GM18517 (cell line): ENCODE data around the gene SPATA3.

Source experiments
- ATAC-seq: cut with Tn5 transposase; IDR thresholded peaks from one replicate; pipeline ENCODE4 v1.9.1; 2021; ENCODE audit warnings: mild to moderate bottlenecking, moderate library complexity; ENCODE audit not compliant: unreplicated experiment

The SPATA3 gene

DNA sequence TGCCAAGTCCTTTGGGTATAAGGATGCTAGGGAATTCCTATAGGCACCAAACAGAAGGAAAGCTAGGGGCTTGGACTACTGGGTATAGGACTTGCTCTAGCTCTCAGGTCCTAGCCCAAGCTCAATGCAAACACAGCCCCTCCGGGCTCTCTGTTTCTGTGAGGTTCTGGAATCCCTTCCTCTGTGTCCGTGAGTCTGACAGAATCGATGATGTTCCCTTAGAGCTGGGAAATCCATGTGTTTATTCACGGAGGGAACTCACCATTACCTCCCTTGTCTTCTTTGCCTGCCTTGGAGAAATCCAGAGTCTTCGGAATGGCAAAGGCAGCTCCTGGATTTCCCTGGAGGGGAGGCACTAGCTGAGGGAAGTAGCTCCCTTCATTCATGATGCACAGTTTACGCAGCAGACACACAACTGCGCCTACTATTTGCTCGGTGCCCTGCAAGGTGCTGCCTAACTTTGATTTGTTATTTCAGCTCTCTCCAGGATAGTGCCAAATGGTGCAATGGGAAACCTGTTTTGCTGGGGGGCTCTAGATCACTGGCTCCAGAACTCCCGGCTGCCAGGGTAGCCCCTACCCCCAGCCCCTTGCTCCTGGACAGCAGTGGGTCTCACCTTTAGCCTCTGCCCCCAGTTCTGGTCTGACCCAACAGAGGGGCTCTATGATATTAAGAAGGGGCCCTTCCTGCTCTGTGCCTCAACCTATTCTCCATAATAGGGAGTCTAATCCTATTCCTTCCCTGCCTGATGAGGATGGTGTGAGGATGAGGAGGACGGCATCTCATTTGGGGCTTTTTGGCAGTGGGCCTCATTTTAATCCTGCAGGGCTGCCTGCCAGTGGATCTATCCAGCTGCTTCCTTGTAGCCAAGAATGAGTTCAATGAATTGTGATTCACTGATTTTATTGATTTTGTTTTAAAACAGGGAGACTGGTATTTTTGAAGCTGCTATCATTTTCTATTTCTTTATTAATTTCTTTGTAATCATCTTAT lies 52.3 kb downstream of the SPATA3 start:
- no peak for ATAC-seq

DNA sequence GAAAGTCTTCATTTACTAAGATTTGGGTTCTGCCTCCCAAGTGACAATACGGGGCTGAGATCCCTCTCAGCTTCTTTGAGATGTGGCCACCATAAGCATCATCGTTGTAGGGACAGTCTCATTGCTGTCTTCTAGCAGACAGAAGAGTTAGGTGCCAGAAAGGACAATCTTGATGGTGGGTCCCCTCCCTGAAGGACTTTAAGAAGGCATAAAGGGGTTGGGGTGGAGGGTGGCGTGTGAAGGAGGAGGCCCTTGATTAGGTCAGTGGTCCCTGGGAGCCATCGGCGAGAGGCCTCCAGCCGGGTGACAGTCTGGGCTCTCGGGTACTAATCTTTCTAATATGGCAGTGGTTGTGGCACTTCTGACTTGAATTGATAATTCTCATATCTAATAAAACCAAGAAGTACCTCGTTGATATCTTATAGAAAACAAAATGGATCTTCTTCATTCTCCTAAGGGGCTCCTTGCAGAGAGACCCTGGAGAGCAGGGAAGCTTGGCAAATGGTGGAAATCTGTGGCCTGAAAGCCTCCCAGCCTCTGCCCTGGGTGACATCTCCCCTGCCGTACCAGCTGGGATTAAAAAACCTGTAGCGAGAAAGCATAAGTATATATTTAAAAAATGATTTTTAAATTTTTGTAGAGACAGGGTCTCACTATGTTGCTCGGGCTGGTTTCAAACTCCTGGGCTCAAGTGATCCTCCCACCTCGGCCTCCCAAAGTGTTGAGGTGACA lies 53.5 kb downstream of the SPATA3 start:
- ATAC-seq: no peak

DNA sequence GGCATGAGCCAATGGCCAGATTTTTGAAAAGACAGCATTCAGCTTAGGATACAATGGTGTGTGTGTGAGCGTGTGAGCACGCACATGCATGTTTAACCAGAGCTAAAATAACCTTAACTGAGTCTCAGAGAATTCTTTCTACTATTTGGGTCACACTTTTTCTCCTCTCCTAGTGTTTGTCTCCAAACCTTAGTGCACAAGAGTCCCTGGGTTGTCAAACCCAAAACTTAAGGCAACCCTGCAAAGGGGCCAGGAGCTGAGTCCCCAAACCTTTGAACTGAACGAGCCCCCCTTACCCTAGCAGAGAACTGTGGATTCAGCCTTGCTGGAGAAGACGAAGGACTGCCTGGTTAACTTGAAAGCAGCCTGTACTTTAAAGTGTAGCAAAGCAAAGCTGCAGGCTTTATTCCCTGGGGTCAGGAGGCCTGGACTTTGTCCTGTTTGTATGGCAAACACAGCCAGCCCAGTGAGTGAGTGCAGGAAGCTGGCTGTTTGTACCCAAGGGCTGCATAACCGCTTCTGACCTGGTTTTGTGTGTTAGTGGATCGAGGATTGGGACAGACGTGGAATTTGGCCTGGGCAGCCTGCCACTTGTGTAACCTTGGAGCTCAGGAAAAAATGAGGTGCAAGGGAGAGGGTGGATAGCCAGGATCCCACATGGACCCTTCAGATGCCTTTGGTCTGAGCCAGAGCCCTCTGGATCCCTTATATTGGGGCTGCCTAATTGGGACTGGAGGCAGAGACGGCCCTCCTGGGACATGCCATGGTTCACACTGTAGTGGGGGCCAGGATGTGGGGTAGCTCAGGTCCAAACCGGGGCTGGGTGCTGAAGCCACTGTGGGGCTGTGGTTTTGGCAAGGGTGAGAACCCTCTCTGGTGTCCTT lies 54.3 kb downstream of the SPATA3 start:
- ATAC-seq: no peak

DNA sequence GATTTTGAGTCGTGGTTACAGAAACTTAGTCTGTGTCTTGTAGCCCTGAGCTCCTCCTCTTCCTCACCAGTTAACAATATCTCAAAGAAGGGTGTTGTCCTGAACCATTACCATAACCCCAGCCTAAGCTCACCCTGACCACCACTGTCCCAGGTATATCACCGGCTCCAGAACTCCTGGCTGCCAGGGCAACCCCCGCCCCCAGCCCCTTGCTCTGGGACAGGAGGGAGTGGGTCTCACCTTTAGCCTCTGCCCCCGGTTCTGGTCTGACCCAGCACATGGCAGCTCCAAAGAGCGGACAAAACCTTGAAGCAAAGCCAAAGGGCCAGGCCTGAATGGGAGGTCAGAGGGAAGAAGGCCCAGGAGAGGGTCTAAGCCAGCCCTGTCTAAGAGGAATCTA lies 55.2 kb downstream of the SPATA3 start:
- ATAC-seq: no peak

DNA sequence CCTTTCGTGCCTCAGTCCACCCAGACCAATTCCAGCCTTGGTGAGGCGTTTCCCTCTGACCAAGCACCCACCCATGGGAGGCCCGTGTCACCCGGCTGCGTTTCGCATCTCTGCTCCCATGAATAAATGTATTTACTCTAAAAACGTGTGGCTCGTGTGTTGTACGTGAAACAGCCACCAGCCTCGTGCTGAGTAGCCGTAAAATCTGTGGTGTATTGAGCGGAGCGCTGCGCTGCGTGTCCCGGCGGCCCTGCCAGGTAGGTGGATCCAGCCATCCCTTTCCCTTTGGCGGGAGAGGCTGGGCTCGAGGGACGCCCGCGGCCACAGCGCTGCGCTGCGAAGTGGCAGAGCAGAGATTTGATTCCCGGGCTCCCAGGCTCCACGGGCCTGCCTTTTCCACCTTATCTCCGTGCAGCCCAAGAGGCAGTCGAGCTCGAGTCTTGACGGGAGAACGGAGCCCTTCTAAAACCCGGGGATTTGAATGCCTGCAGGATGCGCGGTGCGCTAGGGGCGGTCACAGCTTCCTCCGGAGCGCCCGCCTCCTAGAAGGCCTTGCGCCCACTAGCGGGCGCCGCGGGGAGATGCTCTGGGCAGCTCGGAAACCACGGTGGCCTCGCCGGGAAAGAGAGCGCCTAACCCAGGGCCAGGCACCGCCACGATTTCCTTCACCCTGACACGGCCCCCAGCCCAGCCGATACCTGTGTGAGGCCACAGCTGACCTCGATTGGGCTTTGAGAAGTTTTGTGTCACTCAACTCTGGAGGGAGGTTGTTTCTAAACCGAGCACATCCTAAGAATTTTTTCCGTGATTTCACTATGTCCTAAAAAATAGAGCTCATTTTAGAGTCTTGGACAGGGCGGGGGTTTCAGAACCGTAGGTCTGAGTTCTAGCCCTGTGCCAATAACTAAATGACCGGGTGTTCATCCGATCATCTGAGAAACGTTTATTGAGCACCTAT lies 56.9 kb downstream of the SPATA3 start:
- peak; percentile 41 for ATAC-seq

DNA sequence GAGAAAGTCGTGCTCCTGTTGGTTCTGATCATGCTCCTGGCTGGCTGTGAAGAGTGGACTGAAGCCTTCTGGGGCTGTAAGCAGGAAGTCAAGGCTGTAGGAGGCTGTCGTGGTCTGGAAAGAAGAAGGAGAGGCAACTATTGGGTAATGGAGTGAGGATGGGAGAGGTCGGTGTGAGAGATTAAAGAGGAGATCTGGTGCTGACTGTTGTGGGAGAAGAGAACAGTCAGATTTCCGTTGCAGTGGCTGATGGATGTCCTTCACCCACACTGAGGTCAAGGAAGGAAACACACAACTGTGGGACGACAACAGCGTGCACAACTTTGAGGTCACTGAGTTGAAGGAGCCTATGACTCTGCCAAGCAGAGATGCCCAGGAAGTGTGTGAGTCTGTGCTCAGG lies 57.9 kb downstream of the SPATA3 start:
- ATAC-seq: no peak

DNA sequence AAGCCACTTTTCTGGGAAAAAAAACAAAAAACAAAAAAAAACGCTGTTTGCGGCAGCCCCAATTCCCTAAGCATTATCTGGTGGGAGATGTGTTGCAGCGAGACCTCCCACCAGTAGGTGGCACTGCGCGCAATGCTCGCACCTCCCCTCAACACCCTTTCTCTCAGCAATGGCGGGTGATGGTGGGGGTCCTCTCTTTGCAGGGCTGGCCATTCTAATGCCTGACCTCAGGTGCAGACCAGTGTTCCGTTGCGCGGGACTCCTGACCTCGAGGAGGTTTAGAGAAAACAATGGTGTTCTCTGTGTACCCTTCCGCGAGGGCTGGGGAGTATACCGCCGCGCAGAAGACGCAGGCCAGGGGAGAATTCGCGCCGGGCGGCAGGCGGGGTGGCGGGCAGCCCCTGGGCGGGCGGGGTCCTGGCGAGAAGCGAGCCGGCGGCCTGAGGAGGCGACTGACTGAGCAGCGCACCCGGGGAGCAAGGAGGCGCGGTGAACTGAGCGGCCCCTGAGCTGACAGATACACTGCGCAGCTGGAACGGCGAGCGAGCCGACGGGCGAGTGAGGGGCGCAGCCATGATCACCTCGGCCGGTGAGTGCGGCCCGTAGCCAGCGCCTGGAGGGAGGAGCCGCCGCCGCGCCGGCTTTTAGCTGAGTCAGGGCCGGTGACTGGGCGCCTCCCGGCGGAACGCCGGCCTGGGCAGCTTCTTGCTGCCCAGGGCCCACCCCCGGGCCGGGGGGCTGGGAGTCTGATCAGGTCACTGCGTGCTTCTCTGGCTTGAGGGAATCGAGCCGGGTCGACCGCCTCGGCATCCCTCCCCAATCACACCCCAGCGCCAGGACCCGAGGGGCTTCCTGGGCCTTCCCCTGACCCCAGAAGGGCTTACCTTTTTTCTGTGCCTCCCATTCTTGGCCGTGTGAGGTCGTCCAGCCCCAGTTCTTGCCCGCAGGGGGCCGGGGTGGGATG lies 60.8 kb downstream of the SPATA3 start, which contains the start of gene PSMD1:
TSS of gene PSMD1 (plus strand) at position 415 of the 964 bp plus-strand sequence. CDS start at position 574, 159 bp downstream.
- peak; percentile 74 for ATAC-seq

DNA sequence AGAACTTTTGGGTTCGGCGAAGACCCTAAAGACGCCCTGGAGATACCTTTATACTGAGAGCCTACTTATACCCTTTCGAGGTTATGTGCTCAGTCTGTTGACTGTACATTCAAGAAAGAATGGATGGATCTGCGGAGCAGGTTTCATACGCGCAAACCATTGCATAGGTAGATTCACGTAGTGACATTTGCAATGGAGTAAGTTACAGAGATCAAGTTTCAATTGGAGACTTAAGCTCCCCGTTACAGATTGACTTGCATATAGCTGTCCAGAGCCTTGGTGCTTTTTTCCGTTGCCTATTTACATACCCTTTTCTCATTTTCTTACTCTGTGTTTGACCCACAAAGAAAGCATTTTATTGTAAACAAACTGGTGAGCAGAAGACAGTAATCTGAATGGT lies 61.7 kb downstream of the SPATA3 start:
- no peak for ATAC-seq
